HUES6 (cell line): ENCODE measurements around the gene RSU1.
"Not testable (repeated sequence)": the region's sequence is repeated elsewhere in the genome, so short reads cannot be mapped to it uniquely, and the experiment has no call there.

Experiments used
- H3K27ac ChIP-seq: 2 replicates; pipeline ENCODE4 v1.7.0; 2013; ENCODE audit warnings: low read depth, mild to moderate bottlenecking, low read length, inconsistent platforms
- H3K27me3 ChIP-seq: 2 replicates; pipeline ENCODE4 v1.6.1; 2013; ENCODE audit warnings: low read length; ENCODE audit not compliant: control insufficient read depth, insufficient read depth
- H3K36me3 ChIP-seq: 2 replicates; pipeline ENCODE4 v1.6.1; 2013; ENCODE audit warnings: low read length; ENCODE audit not compliant: control insufficient read depth, insufficient read depth
- H3K4me1 ChIP-seq: 2 replicates; pipeline ENCODE4 v1.6.1; 2013; ENCODE audit warnings: low read length; ENCODE audit not compliant: control insufficient read depth, insufficient read depth
- H3K4me3 ChIP-seq: 2 replicates; pipeline ENCODE4 v1.5.1; 2013; ENCODE audit warnings: low read depth, low read length
- H3K9ac ChIP-seq: one replicate; pipeline ENCODE4 v1.6.1; 2013; ENCODE audit warnings: mild to moderate bottlenecking, low read length
- H3K9me3 ChIP-seq: 2 replicates; pipeline ENCODE4 v1.6.1; 2013; ENCODE audit warnings: low read depth, low read length; ENCODE audit not compliant: control insufficient read depth, insufficient read depth

RSU1 gene

DNA sequence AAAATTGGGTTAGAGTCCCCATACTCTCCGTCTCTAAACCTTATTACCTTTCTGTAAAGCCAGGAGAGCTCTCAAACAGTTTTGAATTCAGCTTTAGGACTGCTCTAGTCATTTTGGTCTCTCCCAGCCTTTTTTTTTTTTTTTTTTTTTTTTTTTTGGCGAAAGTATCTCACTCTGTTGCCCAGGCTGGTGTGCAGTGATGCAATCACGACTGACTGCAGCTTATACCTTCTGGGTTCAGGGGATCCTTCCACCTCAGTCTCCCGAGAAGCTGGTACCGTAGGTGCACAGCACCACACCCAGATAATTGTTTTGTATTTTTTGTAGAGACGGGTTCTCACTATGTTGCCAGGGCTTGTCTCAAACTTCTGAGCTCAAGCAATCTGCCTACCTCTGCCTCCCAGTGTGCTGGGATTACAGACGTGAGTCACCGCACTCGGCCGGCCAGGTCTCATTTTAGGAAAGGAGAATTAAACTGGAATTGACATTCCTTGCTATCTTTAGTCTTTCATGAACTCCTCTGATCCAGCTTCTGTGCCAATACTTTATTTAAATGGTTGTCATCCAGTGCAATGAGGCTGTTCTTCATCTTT lies 31.4 kb upstream of the RSU1 start:
- Histone ChIP-seq H3K36me3 (no peaks in the 10 kb centered on the region), H3K4me3 (no peak overlapping the region), H3K9me3 (no peaks in the 10 kb centered on the region), H3K27me3 (no peaks in the 10 kb centered on the region), H3K4me1 (no peaks in the 10 kb centered on the region), H3K9ac (no peak overlapping the region), H3K27ac (no peak overlapping the region)

DNA sequence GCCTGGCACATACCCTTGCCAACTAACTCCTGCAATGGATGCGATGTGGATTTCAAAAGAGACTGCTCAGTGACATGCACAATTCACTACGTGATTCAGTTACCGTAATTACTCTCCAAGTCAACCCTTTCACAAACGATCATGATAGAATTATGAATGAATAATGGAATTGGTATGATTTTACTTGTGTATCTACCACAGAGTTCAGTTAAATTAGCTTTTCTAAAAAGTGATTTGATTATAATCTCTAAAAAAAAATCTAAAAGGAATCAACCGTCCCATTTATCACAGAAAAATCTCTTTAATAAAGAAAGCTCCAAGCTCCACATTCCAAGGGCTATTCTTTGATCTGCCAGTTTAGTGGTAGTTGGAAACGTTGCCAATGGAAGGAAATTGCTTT lies 30.4 kb upstream of the RSU1 start:
- no peaks in the 10 kb centered on the region for H3K27me3 ChIP-seq
- H3K4me3 ChIP-seq = no peak overlapping the region
- no peaks in the 10 kb centered on the region for H3K36me3 ChIP-seq
- H3K9ac ChIP-seq = no peak overlapping the region
- no peaks in the 10 kb centered on the region for H3K9me3 ChIP-seq
- H3K27ac ChIP-seq = no peak overlapping the region
- H3K4me1 ChIP-seq = no peaks in the 10 kb centered on the region

DNA sequence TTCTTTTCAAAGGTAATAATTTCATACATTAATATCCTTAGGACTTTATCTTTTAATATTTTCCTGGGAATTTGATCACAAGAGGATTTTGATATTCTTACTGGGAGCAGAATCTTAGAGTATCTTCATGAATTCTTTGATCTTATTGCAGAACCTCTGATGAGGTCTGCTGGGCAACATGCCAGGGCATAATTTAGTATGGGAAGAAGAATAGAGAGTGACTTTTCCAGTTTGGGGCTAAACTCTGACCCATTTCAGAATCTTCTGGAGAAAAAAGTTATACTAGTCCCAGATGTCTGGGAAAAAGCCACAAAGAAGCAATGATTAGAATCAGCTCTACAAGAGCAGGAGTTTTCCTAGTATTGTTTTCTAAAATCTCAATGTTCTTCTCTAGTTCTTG lies 28.0 kb upstream of the RSU1 start:
- Histone ChIP-seq H3K9me3 (no peaks in the 10 kb centered on the region), H3K27me3 (no peaks in the 10 kb centered on the region), H3K27ac (no peak overlapping the region), H3K9ac (no peak overlapping the region), H3K36me3 (no peaks in the 10 kb centered on the region), H3K4me3 (no peak overlapping the region), H3K4me1 (no peaks in the 10 kb centered on the region)

DNA sequence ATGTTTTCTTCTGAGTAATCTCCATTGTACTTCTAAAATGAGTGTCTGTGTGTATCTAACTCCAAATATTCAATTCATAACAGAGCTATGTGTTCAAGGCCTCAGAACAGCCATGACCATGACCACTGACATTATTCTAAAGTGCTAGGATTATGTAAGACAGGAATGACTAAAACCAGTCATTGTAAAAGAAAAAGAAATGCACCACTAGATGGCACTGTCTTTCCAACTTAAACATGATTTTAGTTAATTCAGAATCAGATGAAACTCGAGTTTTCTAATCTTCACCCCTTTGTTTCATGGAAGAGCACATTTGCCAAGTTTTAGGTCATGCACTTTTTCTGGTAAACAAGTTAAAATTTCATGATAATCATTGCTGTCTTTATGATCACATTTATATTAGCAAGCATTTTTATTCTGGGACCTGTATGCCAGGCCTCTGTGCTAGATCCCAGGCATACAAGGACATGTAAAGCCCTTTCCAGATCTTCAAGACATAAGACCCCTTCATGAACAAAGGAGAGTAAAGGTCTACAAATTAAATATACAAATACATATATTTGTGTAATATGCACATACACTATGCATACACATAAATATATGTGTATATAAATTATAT lies 26.1 kb upstream of the RSU1 start:
- H3K9me3 ChIP-seq = no peaks in the 10 kb centered on the region
- no peak overlapping the region for H3K4me3 ChIP-seq
- no peak overlapping the region for H3K27ac ChIP-seq
- no peaks in the 10 kb centered on the region for H3K4me1 ChIP-seq
- no peak overlapping the region for H3K9ac ChIP-seq
- H3K36me3 ChIP-seq = no peaks in the 10 kb centered on the region
- H3K27me3 ChIP-seq = no peaks in the 10 kb centered on the region

DNA sequence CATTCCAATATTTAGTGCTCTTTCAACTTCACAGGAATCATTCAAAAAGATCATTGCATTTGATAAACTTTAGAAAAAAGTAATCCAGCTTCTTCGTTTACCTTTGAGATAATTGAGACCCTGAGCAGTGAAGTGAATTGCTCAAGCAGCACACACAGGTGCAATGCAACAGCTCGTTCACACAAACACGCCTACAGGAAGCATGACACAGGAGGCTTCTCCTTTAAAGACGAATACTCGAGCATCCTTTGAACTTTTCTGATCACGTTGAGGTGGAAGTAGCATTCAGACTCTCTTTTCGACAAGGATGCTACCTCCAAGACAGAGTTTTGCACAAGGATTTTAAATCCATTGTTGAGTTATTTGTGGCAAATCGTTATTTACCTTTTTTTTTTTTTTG lies 18.0 kb upstream of the RSU1 start:
- Histone ChIP-seq H3K36me3 (no peaks in the 10 kb centered on the region), H3K27ac (no peak overlapping the region), H3K9ac (no peak overlapping the region), H3K9me3 (no peaks in the 10 kb centered on the region), H3K4me1 (no peaks in the 10 kb centered on the region), H3K4me3 (no peak overlapping the region), H3K27me3 (no peaks in the 10 kb centered on the region)

DNA sequence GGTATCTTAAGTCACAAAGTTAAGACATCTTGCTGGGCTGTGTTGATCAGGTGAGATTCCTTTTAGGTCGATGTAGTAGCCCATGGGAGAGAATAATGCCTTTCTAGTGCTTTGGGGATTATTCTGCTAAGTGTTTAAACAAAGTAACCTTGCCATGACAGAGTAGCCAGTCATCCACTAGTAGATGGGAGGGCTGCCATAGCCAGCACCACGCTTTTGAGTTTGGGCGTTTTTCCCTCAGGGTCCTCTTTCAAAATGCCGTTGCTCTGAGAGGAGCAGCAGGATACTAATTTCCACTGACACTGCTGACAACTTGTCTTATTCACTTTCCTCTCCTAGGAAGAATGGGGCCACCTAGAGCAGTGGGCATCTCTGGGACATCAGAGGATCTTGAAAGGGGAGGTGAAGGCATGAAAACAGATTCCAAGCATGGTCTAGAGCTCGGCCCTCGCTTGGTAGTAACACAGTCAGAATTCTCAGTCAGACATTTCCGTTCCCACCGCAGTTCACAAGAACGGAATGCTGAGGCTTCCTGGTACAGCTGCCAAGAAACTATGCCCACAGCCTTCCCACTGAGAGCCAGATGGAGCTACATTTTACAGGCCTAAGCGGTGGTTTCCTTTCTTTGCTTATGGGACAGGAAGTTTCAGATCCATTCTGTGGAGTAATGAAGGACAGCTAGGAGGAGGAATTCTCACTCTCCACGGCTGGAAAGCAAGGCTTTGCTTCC lies 15.3 kb upstream of the RSU1 start:
- Histone ChIP-seq H3K9ac (no peak overlapping the region), H3K9me3 (no peaks in the 10 kb centered on the region), H3K4me3 (no peak overlapping the region), H3K36me3 (no peaks in the 10 kb centered on the region), H3K27me3 (no peaks in the 10 kb centered on the region), H3K4me1 (no peaks in the 10 kb centered on the region), H3K27ac (no peak overlapping the region)

DNA sequence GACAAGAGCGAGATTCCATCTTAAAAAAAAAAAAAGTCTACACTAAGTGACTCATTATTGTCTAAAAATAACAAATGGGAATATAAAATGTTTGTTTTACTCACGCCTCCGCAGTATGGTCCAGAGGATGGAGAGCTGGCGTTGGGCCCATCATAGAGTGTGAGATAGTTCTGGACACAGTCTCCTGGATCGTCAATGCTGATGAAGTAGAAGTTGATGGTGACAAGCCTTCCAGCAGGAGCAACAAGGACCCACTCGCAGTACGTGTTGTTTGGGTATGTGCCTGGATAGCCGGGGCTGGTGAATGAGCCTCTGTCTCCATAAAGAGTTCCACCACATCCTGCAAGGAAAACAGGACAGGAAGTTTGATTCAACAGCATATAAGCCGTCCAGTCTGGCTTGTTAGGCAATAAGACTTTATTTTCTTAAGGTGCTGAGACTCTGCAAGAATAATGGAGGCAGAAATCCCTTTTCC lies 11.5 kb upstream of the RSU1 start:
- H3K4me1 ChIP-seq = no peaks in the 10 kb centered on the region
- H3K9ac ChIP-seq = no peak overlapping the region

DNA sequence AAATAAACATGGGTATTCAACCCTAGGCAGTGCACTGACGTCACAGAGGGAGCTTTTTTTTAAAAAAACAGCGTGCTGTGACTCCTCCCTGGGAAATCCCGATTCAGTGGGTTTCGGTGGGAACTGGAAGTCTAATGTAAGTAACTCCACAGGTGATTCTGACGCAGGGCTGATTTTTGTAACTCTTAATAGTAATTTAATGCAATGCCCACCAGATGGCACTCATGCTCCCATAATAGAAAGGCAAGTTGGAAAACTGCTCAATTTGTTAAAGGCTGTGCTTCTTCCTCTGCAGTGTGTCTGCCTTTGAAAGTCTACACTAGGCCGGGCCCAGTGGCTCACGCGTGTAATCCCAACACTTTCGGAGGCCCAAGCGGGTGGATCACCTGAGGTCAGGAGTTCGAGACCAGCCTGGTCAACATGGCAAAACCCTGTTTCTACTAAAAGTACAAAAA lies 10.9 kb upstream of the RSU1 start:
- Histone ChIP-seq H3K27me3 (no peaks in the 10 kb centered on the region), H3K4me3 (no peak overlapping the region), H3K36me3 (no peaks in the 10 kb centered on the region), H3K4me1 (no peaks in the 10 kb centered on the region), H3K9ac (no peak overlapping the region), H3K27ac (no peak overlapping the region), H3K9me3 (peaks cover 11% of the 10 kb centered on the region)

More for the DNA sequence above, 11.5 kb upstream of the RSU1 start:
- no peaks in the 10 kb centered on the region for H3K36me3 ChIP-seq
- no peaks in the 10 kb centered on the region for H3K27me3 ChIP-seq
- H3K4me3 ChIP-seq = no peak overlapping the region
- H3K9me3 ChIP-seq = peaks cover 5% of the 10 kb centered on the region; the same call in 1 of the 2 replicates
- H3K27ac ChIP-seq = no peak overlapping the region

DNA sequence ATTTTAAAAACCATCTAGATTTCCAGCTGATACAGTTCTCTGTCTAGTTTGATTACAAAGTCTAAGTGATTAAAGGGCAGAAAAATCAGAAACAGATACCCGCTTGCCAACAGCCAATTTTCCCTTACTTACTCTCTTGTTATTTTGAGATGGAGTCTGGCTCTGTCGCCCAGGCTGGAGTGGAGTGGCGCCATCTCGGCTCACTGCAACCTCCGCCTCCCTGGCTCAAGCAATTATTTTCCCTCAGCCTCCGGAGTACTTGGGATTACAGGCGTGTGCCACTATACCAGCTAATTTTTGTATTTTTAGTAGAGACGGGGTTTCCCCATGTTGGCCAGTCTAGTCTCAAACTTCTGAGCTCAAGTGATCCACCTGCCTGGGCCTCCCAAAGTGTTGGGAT lies 10.2 kb upstream of the RSU1 start:
- not testable (repeated sequence) for H3K27ac ChIP-seq, H3K4me1 ChIP-seq, H3K36me3 ChIP-seq, H3K27me3 ChIP-seq, H3K4me3 ChIP-seq, H3K9ac ChIP-seq
- H3K9me3 ChIP-seq = peaks cover 18% of the 10 kb centered on the region

DNA sequence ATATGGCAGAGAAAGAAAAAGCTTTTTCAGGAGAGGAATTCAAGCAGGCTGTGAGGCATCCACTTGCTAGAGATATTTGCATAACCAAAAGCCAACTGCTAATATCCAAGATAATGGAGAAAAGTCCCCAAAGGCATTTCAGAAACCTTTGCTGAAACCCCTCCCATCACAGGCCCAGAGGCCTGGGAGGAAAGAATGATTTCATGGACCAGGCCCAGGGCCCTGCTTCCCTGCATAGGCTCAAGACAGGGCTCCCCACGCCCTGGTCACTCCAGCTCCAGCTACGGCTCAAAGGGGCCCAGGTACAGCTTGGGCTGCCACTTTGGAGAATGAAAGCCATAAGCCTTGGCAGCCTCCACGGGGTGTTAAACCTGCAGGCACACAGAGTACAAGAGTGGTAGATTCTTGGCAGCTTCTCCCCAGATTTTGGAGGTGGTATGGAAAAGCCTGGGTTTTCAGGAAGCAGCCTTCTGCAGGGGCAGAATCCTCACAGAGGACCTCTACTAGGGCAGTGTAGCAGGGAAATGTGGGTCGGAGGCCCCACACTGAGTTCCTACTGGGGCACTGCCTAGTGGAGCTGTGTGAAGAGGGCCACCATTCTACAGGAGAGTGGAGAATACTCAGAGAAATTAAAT lies 5.6 kb upstream of the RSU1 start:
- Histone ChIP-seq H3K36me3 (no peaks in the 10 kb centered on the region), H3K9me3 (peaks cover 35% of the 10 kb centered on the region), H3K27ac (no peak overlapping the region), H3K4me1 (0 out of 2 replicates have a peak, but pooled peaks cover 4% of the 10 kb centered on the region), H3K27me3 (0 out of 2 replicates have a peak, but pooled peaks cover 3% of the 10 kb centered on the region), H3K4me3 (no peak overlapping the region), H3K9ac (no peak overlapping the region)

DNA sequence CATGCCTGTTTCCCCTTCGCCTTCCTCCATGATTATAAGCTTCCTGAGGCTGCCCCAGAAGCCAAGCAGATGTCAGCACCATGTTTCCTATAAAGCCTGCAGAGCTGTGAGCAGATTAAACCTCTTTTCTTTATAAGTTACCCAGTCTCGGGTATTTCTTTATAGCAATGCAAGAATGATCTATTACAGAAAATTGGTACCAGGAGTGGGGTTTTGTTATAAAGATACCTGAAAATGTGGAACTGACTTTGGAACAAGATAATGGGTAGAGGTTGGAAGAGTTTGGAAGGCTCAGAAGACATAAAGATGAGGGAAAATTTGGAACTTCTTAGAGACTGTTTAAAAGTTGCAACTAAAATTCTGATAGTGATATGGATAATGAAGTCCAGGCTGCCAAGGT lies 4.8 kb upstream of the RSU1 start:
- H3K27ac ChIP-seq = no peak overlapping the region
- H3K9ac ChIP-seq = no peak overlapping the region
- H3K9me3 ChIP-seq = peaks cover 35% of the 10 kb centered on the region
- 0 out of 2 replicates have a peak, but pooled peaks cover 3% of the 10 kb centered on the region for H3K27me3 ChIP-seq
- H3K36me3 ChIP-seq = no peaks in the 10 kb centered on the region
- 0 out of 2 replicates have a peak, but pooled peaks cover 4% of the 10 kb centered on the region for H3K4me1 ChIP-seq
- H3K4me3 ChIP-seq = no peak overlapping the region
